HUES6 (cell line): ENCODE data around the gene RNASE8.

ENCODE experiments used
- H3K27ac ChIP-seq: 2 replicates; pipeline ENCODE4 v1.7.0; 2013; ENCODE audit warnings: low read depth, mild to moderate bottlenecking, low read length, inconsistent platforms
- H3K27me3 ChIP-seq: 2 replicates; pipeline ENCODE4 v1.6.1; 2013; ENCODE audit warnings: low read length; ENCODE audit not compliant: control insufficient read depth, insufficient read depth
- H3K36me3 ChIP-seq: 2 replicates; pipeline ENCODE4 v1.6.1; 2013; ENCODE audit warnings: low read length; ENCODE audit not compliant: control insufficient read depth, insufficient read depth
- H3K4me1 ChIP-seq: 2 replicates; pipeline ENCODE4 v1.6.1; 2013; ENCODE audit warnings: low read length; ENCODE audit not compliant: control insufficient read depth, insufficient read depth
- H3K4me3 ChIP-seq: 2 replicates; pipeline ENCODE4 v1.5.1; 2013; ENCODE audit warnings: low read depth, low read length
- H3K9ac ChIP-seq: one replicate; pipeline ENCODE4 v1.6.1; 2013; ENCODE audit warnings: mild to moderate bottlenecking, low read length
- H3K9me3 ChIP-seq: 2 replicates; pipeline ENCODE4 v1.6.1; 2013; ENCODE audit warnings: low read depth, low read length; ENCODE audit not compliant: control insufficient read depth, insufficient read depth

Gene RNASE8

GRCh38 chr14:21077672-21078071, 20.1 kb downstream of the RNASE8 start:
- Histone ChIP-seq H3K27me3 (no peaks in the 10 kb centered on the region), H3K9ac (no peak overlapping the region), H3K9me3 (no peaks in the 10 kb centered on the region), H3K4me1 (no peaks in the 10 kb centered on the region; the same call in 1 of the 2 replicates), H3K36me3 (peaks cover 97% of the 10 kb centered on the region), H3K4me3 (no peak overlapping the region), H3K27ac (no peak overlapping the region)

GRCh38 chr14:21078287-21078686, 20.7 kb downstream of the RNASE8 start:
- no peak overlapping the region for H3K4me3 ChIP-seq
- H3K4me1 ChIP-seq = no peaks in the 10 kb centered on the region
- H3K9me3 ChIP-seq = no peaks in the 10 kb centered on the region
- no peak overlapping the region for H3K27ac ChIP-seq
- peaks cover 96% of the 10 kb centered on the region for H3K36me3 ChIP-seq
- H3K9ac ChIP-seq = no peak overlapping the region
- H3K27me3 ChIP-seq = no peaks in the 10 kb centered on the region

GRCh38 chr14:21078726-21079125, 21.1 kb downstream of the RNASE8 start:
- H3K4me3 ChIP-seq = no peak overlapping the region
- H3K9ac ChIP-seq = no peak overlapping the region
- H3K4me1 ChIP-seq = no peaks in the 10 kb centered on the region
- peaks cover 93% of the 10 kb centered on the region for H3K36me3 ChIP-seq
- no peaks in the 10 kb centered on the region for H3K27me3 ChIP-seq
- H3K9me3 ChIP-seq = no peaks in the 10 kb centered on the region
- H3K27ac ChIP-seq = no peak overlapping the region

GRCh38 chr14:21081521-21082142, 24.0 kb downstream of the RNASE8 start:
- Histone ChIP-seq H3K36me3 (peaks cover 92% of the 10 kb centered on the region), H3K27me3 (no peaks in the 10 kb centered on the region), H3K9ac (no peak overlapping the region), H3K9me3 (no peaks in the 10 kb centered on the region), H3K27ac (no peak overlapping the region), H3K4me3 (no peak overlapping the region), H3K4me1 (no peaks in the 10 kb centered on the region)

- H3K9ac ChIP-seq = no peak overlapping the region
- H3K27ac ChIP-seq = no peak overlapping the region
- no peaks in the 10 kb centered on the region for H3K9me3 ChIP-seq
- no peaks in the 10 kb centered on the region for H3K4me1 ChIP-seq
- no peaks in the 10 kb centered on the region for H3K27me3 ChIP-seq
- H3K4me3 ChIP-seq = no peak overlapping the region
- H3K36me3 ChIP-seq = peaks cover 83% of the 10 kb centered on the region
These were observed 26.1 kb downstream of the RNASE8 start for GRCh38 chr14:21083565-21084325.

GRCh38 chr14:21084396-21084795, 26.8 kb downstream of the RNASE8 start:
- Histone ChIP-seq H3K9ac (no peak overlapping the region), H3K9me3 (no peaks in the 10 kb centered on the region), H3K4me1 (no peaks in the 10 kb centered on the region), H3K36me3 (peaks cover 82% of the 10 kb centered on the region), H3K27me3 (no peaks in the 10 kb centered on the region), H3K4me3 (no peak overlapping the region), H3K27ac (no peak overlapping the region)

- Histone ChIP-seq H3K4me3 (no peak overlapping the region), H3K27me3 (no peaks in the 10 kb centered on the region), H3K4me1 (no peaks in the 10 kb centered on the region), H3K9ac (no peak overlapping the region), H3K36me3 (peaks cover 81% of the 10 kb centered on the region), H3K9me3 (no peaks in the 10 kb centered on the region), H3K27ac (no peak overlapping the region)
These were observed 27.6 kb downstream of the RNASE8 start for GRCh38 chr14:21084998-21085853.

GRCh38 chr14:21086908-21087293, 29.3 kb downstream of the RNASE8 start:
- Histone ChIP-seq H3K4me3 (no peak overlapping the region), H3K36me3 (peaks cover 78% of the 10 kb centered on the region), H3K9me3 (no peaks in the 10 kb centered on the region), H3K27ac (no peak overlapping the region), H3K9ac (no peak overlapping the region), H3K4me1 (no peaks in the 10 kb centered on the region), H3K27me3 (no peaks in the 10 kb centered on the region)

- Histone ChIP-seq H3K27ac (no peak overlapping the region), H3K9ac (no peak overlapping the region), H3K4me3 (no peak overlapping the region), H3K36me3 (peaks cover 77% of the 10 kb centered on the region), H3K9me3 (no peaks in the 10 kb centered on the region), H3K27me3 (no peaks in the 10 kb centered on the region), H3K4me1 (no peaks in the 10 kb centered on the region)
These were observed 29.9 kb downstream of the RNASE8 start for GRCh38 chr14:21087294-21088091.

- peaks cover 77% of the 10 kb centered on the region for H3K36me3 ChIP-seq
- no peaks in the 10 kb centered on the region for H3K9me3 ChIP-seq
- H3K9ac ChIP-seq = no peak overlapping the region
- peaks cover 11% of the 10 kb centered on the region for H3K4me1 ChIP-seq
- no peak overlapping the region for H3K4me3 ChIP-seq
- no peak overlapping the region for H3K27ac ChIP-seq
- H3K27me3 ChIP-seq = no peaks in the 10 kb centered on the region
These were observed 31.1 kb downstream of the RNASE8 start for GRCh38 chr14:21088687-21089086.
